ENCODE results near the gene RFC2.
"Not testable (repeated sequence)": the region's sequence is repeated elsewhere in the genome, so short reads cannot be mapped to it uniquely, and the experiment has no call there.

Gene RFC2

DNA sequence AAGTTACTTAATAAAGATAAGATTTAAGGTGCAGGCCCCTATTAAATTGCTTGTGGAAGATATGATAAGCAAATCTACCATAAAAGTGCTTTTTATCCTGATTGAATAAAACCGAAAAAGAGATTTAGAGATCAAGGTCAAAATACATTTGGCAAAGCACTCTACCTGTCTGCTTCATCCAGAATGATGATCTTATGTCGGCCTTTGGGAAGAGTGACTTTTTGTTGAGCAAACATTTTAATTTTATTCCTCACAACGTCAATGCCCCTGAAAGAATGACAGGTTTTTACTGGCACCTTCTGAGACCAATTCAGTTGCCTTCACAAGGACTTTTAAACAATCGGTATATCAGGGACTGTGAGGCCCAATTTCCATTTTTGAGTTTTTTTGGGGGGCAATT is 7.7 kb downstream of the RFC2 start:
- no peak for DNase-seq

DNA sequence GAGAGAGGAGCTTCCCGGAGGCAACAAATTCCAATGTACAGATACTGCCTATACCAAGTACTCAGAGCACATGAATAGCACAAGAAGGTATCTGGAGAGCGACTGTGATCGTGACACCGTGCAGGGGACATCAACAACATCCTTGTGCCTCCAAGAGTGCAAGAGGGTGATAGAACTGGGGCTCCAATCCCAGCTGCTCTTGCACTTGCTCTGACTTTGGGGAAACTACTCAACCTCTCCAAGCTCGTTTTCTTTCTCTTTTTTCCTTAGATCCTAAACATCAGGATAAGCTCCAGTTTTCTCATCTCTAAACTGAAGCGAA is 12.1 kb downstream of the RFC2 start:
- DNase-seq, result no peak

DNA sequence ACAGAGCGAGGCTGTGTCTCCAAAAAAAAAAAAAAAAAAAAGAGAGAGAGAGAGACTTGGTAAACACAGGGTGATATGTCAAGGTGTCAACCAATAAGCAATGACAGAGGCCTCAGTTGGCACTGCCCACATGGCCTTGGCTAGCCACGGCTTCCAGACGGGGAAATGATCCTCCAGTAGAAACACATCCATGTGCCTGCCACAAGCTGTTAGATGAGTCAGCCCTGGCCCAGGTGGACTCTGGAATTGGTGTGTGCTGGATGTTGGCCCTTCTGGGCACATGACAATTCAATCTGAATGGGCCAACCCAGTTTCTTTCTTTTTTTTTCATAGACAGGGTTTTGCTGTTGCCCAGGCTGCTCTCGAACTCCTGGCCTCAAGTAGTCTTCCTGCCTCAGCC is 13.7 kb downstream of the RFC2 start:
- no peak for DNase-seq

DNA sequence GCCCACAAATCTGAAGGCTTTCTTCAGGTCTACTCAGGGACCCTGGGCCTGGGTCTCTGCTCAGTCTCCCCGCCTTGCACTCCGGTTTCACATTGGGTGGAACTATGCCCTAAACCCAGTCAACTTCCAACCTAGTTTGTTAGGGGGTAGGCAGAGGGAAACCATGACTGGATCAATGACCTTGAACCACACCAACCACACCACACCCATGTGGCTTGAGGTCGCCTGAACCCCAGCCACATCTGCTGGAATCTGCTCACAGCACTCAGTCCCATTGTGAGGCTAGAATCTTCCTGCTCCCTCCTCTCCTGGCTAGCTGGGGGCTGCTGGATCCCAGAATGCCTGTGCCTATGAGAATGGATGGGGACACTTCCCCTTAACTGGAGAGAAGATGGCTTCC is 17.9 kb downstream of the RFC2 start:
- no peak for DNase-seq

DNA sequence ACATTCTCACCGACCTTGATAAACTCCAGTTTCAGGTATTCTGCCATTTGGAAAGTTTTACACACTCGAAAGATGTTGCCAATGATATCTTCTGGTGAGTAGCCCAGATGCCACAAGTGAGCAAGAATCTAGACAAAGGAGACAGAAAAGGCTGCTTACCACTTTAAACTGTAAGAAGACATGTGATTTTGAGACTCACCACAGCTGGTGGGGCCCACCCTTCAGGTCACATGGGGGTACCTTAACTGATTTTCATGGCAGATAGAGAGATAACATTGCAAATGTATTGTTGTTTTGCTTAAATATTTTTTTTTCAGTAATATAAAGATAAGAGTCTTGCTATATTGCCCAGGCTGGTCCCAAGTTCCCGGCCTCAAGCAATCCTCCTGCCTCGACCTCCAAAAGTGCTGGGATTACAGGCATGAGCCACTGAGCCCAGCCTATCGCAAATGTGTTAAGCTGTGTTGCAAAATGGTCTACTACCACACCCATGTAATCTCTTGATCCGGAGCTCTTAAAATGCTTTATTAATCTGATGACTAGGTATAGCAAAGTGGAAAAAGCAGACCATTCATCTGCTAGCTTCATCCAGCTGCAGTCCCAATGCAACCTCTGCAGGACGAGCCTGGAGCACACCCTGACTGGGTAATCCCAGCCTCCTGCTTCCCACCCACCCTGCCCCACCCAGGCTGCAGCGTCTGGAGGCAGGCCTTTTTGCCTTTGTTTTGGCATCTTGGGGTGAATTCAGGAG is 18.5 kb downstream of the RFC2 start:
- DNase-seq, result no peak

DNA sequence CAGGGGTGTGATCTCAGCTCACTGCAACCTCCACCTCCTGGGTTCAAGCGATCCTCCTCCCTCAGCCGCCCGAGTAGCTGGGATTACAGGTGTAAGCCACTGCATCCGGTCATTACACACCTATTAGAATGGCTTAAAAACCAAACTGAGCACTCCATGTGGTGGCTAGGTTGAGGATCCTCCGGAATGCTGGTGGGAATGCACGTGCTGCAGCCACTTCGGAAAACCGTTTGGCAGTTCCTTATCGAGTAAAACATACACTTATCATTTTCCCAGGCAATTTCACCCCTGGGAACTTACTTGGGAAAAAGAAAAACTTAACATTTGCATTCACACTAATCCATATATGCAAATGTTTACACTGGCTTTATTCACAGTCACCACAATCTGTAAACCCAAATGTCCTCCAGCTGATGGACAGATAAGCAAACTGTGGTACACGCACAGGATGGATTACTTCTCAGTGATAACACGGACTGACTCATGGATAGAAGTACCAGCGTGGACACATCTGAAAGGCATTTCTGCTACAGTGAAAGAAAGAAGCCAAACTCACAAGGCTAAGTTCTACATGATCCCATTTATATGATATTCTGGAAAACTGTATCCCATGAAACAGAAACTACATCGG is 20.4 kb downstream of the RFC2 start:
- no peak for DNase-seq

DNA sequence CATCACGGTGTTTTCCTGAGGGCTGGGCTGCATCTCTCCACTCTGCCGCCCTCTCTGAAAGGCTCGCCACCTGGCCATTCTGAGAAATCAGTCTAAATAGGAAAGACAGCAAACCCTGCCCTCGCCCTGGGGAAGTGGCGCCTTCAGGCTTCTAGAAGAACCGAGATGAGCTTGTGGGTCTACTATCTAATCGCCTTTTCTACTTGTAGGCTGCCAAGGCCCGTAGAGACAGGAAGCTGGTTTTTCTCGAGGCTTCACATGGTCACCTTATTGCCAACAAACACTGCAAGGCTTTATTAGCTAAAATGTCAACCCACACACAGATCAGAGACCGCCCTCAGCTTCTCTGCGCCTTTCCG is 23.0 kb downstream of the RFC2 start:
- no peak for DNase-seq

DNA sequence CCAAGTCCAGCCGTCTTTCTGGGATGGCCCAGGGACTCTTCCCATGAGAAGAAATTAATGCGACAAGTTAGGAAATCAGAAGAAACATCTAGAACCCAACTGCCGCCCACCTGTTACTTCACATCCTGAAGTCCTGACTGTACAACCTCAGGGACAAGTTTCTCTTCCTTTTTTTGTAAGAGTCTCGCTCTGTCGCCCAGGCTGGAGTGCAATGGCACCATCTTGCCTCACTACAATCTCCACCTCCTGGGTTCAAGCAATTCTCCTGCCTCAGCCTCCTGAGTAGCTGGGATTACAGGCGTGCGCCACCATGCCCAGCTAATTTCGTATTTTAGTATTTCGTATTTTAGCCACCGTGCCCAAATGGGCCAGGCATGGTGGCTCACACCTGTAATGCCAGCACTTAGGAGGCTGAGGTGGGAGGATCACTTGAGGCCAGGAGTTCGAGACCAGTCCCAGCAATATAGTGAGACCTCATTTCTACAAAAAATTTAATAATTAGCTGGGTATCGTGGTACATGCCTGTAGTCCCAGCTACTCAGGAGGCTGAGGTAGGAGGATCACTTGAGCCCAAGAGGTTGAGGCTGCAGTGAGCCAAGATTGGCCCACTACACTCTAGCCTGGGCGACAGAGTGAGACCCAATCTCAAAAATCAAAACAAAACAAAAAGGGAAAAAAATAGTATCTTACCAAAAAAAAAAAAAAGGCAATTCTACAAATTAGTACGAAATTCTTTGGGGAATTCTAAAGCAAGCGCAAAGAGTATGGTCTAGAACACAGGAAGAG is 23.6 kb downstream of the RFC2 start:
- DNase-seq, result no peak

DNA sequence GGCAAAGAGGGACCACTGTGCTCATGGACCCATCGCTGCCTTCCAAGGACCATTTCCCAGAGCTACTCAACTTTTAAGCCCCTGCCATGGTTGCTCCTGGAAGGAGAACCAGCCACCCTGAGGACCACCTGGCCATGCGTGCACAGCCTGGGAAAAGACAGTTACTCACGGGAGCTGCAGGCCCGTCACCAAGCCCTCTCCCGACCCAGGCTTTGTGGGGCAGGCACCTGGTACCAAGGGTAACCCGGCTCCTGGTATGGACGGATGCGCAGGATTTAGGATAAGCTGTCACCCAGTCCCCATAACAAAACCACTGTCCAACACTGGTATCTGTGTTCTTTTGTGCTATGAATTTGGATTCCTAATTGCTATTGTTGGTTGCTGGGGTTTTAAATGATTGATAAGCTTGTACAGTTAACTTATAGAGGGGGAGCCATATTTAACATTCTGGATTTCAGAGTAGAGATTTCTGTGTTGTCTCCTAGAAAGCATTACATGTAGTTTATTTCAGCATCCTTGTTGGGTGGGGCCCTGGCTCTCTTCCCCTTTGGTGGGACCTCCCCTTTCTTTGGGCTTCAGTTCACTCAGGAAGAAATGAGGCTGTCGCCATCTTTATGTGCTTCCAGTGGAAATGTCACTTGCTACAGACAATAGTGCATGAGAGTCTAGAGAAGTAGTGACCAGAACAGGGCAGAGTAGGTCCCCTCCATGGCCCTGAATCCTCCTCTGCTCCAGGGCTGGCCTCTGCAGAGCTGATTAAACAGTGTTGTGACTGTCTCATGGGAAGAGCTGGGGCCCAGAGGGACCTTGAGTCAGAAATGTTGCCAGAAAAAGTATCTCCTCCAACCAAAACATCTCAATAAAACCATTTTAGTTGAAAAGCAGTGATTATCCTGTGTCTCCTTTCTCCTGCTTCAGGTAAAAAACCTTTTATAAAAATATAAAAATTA is 25.0 kb downstream of the RFC2 start:
- no peak for DNase-seq

DNA sequence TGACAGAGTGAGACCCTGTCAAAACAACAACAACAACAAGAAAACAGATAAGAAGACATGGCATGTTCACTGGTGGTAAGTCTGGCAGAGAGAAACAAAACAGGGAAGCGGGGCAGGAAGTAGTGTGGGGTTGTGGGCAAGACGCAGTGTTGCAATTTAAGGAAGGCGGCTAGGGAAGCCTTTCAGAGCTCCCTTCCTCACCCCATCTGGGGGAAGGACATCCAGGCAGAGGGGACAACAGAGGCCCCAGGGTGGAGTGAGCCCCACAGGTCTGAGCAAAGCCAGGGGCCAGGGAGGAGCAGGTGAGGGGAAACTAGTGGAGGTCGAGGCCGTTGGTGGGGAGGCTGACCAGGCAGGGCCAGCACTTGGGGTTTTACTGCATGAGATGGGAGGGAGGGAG is 27.6 kb downstream of the RFC2 start:
- no peak for DNase-seq

DNA sequence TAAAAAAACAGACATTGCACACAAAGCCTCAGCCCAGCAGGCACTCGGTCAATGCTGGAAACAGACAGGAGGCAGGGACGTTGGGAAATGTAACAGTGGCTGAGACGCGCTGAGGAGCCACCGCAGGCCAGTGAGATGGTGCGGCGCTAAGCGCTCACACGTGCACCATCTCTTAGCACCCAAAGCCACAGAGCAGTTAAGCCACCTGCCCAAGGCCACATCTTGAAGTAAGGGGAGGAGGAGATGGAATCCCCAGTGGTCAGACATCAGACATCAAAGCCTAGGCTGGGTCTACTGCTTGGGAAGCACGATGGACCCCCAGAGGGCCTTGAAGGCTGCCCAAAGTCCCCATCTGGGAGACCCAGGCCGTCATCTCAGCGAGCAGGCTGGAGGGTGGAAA is 28.8 kb downstream of the RFC2 start:
- DNase-seq, result no peak

DNA sequence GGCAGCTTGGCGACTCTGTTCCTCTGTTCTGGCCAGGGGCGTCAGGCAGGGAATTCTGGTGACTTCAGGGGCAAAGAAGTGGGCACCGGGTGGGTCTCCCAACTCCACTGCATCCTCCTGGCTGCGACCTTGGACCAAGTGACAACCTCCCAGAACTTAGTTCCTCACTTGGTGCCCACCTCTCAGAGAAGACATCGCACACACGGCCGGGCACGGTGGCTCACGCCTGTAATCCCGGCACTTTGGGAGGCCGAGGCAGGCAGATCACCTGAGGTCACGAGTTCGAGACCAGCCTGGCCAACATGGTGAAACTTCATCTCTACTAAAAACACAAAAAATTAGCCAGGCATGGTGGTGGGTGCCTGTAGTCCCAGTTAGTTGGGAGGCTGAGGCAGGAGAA is 29.3 kb downstream of the RFC2 start:
- not testable (repeated sequence) for DNase-seq

DNA sequence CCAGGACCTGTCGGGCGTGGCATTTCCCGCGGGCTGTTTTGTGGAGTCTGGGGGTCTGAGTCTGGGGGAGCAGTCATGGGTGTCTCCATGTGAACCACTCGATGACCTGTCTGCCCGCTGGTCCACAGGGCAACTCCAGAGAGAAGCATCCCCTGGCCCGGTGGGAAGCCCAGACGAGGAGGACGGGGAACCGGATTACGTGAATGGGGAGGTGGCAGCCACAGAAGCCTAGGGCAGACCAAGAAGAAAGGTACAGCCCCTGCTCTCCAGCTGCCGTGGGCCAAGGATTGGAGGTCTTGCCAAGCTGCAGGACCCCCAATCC is 29.7 kb downstream of the RFC2 start:
- DNase-seq, result no peak

DNA sequence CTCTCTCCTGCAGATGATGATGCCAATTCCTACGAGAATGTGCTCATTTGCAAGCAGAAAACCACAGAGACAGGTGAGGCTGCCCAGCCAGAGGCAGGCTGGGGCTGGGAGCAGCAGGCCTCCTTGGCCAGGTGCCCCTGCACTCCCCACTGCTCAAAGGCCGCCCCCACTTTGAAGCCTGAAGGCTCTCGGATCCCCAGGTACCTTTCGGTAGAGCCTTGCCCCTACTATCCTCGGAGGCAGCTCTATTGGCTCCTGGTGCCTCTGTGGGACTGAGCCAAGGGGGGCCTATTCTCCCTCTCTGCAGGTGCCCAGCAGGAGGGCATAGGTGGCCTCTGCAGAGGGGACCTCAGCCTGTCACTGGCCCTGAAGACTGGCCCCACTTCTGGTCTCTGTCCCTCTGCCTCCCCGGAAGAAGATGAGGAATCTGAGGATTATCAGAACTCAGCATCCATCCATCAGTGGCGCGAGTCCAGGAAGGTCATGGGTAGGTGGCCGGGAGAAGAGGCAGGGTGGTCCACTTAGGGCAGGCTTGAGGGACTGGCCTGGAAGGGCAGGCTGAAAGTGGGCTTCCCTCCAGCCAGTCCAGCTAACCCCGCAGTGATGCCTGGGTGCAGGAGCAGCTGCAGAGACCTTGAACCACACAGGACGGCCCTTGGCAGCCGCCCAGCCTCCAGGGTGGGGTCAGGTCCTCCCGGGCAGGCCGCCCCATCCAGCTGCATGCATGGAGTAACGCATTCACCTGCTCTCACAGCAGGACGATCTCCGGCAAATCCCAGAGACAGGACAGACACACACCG is 30.3 kb downstream of the RFC2 start:
- DNase-seq, result no peak

DNA sequence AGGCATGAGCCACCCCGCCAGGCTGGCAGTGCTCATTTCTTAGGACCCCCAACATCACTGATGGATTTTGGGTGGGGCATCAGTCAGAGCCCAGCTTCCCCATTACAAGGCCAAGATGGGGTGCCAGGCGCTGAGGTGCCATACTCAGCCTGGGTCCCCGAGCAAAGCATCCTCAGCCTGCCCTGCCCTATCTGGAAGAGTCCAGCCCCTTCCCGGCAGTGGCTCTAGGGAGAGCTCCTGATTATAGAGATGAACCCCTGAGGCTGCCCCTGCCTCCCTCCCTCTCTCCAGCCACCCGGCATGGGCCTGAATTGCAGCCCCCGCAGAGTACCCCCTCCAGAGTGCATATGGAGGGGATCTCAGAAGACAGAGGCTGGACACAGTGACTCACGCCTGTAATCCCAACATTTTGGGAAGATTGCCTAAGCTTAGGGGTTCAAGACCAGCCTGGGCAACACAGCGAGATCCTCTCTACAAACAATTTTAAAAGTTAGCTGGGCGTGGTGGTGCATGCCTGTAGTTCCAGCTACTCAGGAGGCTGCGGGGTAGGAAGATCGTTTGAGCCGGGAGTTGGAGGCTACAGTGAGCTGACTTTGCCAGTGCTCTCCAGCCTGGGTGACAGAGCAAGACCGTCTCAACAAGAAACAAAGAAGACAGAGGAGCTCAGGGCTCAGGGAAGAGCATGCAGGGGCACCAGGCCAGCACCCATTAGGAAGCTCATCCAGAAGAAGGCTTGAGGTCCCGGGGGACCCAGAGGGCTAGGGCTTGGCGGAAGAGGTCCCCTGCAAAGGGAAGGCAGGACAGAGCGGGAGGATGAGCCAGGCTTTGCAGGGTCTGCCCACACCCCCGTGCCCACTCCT is 31.1 kb downstream of the RFC2 start:
- DNase-seq, result no peak

DNA sequence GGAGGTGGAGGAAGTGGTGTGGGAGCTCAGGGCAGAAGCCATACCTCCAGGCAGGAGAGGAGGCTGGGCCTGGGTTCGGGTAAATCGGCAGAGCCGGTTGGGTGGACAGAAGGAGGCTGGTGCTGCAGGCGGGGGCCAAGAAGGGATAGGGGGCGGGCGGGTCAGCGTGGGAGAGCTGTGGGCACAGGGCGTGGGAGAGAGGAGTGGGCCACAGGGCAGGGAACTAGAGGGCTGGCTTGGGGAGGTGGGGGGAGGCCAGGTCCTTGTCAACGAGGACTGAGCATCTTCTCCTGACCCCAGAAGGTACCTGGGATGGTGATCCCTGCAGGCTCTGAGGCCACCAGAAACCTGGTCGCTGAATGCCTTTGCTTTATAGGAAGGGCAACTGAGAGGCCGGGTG is 32.5 kb downstream of the RFC2 start:
- DNase-seq, result no peak

DNA sequence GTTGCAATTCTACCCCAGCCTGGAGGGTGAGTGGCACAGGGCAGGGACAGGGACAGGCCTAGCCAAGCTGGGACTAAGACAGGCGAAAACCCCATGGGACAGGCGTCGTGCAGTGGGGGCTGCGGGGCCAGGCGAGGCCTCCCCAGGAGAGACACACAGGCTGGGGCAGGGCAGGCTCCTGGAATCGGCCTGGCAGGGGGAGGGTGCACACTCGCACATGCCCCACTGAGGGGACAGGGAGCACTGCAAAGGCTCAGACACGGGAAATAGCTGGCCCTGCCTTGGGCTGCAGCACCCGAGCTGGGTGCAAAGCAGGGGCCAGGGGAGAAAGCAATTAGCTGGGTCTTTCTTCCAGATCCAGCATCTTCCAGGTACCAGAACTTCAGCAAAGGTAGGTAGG is 34.0 kb downstream of the RFC2 start:
- DNase-seq, result no peak

DNA sequence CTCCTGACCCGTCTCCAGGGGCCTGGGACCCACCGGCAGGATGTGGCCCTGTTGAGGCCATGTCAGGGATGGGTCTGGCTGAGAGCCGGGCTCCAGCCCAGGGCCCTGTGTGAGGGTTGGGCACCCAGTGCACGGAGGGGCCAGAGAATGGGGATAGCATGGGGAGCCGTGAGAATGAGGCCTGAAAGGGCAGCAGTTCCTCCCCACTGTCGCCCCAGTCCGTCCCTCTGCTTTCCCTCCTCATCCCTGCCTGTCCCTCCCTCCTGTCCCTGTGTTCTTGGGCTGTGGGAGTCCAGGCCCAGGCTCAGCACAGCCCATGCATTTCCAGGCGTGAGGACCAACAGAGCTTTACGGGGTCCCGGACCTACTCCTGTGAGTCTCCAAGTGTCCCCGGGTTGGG is 34.8 kb downstream of the RFC2 start:
- no peak for DNase-seq

DNA sequence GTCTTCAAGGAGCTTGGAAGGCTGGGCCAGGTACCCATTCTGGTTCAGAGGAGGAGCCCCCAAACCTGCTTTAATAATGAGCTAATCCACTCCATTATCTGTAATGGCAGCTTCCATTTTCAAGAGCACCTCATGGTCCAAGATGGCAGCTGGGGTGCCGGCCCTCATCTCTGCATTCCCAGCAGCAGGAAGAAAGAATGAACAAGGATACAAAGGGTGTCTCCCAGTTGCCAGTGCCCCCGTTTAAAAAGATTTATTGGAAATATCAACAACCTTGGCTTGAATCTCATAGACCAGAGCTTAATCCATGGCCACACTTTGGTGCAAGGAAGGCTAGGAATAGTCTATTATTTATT is 35.9 kb downstream of the RFC2 start:
- DNase-seq, result no peak

DNA sequence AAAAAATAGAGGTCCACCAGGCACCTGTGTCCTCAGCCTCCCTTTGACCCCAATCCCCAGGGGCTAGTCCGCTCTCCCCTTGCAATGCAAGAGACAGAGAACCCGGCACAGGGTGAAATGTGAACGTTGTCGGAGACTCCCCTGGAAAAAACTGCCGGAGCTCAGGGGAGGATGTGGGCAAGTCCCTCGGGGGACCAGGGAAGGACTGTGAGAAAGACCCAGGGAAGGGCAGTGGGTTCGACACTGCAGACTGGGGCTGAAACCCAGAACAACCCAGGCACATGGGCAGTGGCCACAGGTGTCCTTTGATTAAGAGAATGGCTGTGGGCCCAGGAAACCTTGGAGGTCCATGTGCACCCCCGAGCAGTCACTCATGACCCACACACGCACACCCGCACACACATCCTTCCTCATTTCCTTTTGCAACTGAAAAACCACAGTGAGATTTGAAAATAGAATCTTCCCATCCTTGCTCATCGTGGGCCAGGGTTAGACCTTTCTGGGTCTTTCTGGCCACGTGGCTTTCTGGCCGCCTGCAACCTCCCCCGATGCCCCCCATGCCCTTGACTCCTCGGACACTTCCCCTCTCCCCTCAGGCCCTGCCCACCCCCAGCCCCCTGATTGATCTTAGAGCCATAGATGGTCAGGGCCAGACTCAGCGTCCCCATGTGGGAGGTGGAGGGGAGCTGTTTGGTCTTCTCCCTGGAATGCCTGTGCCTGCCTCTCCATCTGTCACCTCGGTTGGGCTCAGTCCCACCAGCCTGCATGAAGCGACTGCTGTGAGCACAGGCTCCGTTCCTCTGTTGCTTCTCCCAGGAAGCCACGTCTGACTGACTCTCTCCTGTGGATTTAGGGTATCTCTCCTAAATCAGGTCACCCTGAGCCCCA is 36.5 kb downstream of the RFC2 start:
- DNase-seq, result no peak

DNA sequence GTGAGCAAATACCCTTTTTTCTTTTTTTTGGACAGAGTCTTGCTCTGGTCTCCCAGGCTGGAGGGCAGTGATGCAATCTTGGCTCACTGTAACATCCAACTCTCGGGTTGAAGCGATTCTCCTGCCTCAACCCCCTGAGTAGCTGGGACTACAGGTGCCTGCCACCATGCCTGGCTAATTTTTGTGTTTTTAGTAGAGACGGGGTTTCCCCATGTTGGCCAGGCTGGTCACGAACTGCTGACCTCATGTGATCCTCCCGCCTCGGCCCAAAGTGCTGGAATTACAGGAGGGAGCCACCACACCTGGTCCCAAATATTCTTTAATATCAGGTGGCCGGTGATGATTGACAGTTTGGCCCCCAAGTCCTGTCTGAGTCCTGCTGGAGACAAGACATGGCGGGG is 37.8 kb downstream of the RFC2 start:
- no peak for DNase-seq

All from retina (tissue), 1 donor.